ENCODE measurements around the gene LHX8.
"Not testable (repeated sequence)": the region's sequence is repeated elsewhere in the genome, so short reads cannot be mapped to it uniquely, and the experiment has no call there.

Gene LHX8

GRCh38 chr1:75132812-75133619 lies 1.2 kb upstream of the LHX8 start:
- no peak for DNase-seq

GRCh38 chr1:75134647-75135572 lies 722 bp downstream of the LHX8 start:
- DNase-seq = no peak

- no peak for DNase-seq
Observed at GRCh38 chr1:75135573-75136194, 1.5 kb downstream of the LHX8 start.

GRCh38 chr1:75136195-75136815 lies 2.1 kb downstream of the LHX8 start:
- no peak for DNase-seq

GRCh38 chr1:75136921-75137641 lies 2.9 kb downstream of the LHX8 start:
- DNase-seq = no peak

GRCh38 chr1:75152092-75152491 lies 17.9 kb downstream of the LHX8 start:
- no peak for DNase-seq

- no peak for DNase-seq
Observed at GRCh38 chr1:75159154-75159553, 25.0 kb downstream of the LHX8 start.

- no peak for DNase-seq
Observed at GRCh38 chr1:75165264-75165663, 31.1 kb downstream of the LHX8 start.

GRCh38 chr1:75166821-75167220 lies 32.6 kb downstream of the LHX8 start:
- DNase-seq = no peak

GRCh38 chr1:75170011-75170410 lies 35.8 kb downstream of the LHX8 start:
- peak in 1 of 58 donors; percentile 1 for DNase-seq

GRCh38 chr1:75170981-75171380 lies 36.8 kb downstream of the LHX8 start:
- no peak for DNase-seq

- peak in 2 of 58 donors; percentile 0 to 1 for DNase-seq
Observed at GRCh38 chr1:75171876-75172275, 37.7 kb downstream of the LHX8 start.

GRCh38 chr1:75172556-75172955 lies 38.4 kb downstream of the LHX8 start:
- DNase-seq = peak in 6 of 58 donors; percentile 0 to 12 (median 4)

- DNase-seq = no peak
Observed at GRCh38 chr1:75174031-75174760, 40.0 kb downstream of the LHX8 start.

- DNase-seq = not testable (repeated sequence)
Observed at GRCh38 chr1:75181214-75181955, 47.2 kb downstream of the LHX8 start.

- DNase-seq = no peak
Observed at GRCh38 chr1:75188892-75189291, 54.7 kb downstream of the LHX8 start.

GRCh38 chr1:75198163-75198562 lies 64.0 kb downstream of the LHX8 start:
- no peak for DNase-seq

GRCh38 chr1:75198761-75199160 lies 64.6 kb downstream of the LHX8 start:
- DNase-seq = no peak

GRCh38 chr1:75202751-75203150 lies 68.6 kb downstream of the LHX8 start:
- no peak for DNase-seq

All from anterior cingulate cortex (tissue), 58 donors.